Stomach (tissue), 9 donors: Measurements from ENCODE around the gene DYSF. TPM values are rescaled to one million over a fixed set of nuclear protein-coding genes. Genes with fewer than 3 reads are reported as not detected.

Experiments
- DNase-seq, 2 donors: peaks; one replicate each; pipeline versions ENCODE4 v3.0.0 to v3.0.0-alpha.2; 2013 to 2019
- H3K27ac ChIP-seq, 5 donors: fragments of 200-600 bp in 4 of 5; sonication (generic) in 4 of 5; one replicate each; pipeline ENCODE4 v1.5.1; 2013 to 2019; ENCODE audit warnings: mild to moderate bottlenecking in 1 of 5, moderate library complexity in 1 of 5
- H3K27me3 ChIP-seq, 3 donors: fragments of 200-600 bp; sonication (generic); one replicate each; pipeline ENCODE4 v1.5.1; 2017 to 2019; ENCODE audit warnings: mixed run types in 1 of 3
- H3K36me3 ChIP-seq, 4 donors: fragments of 200-600 bp; sonication (generic); 1 replicate in 3 of 4; 2 replicates in 1 of 4; pipeline ENCODE4 v1.5.1; 2016 to 2019
- H3K4me1 ChIP-seq, 4 donors: fragments of 200-600 bp; sonication (generic); one replicate each; pipeline ENCODE4 v1.5.1; 2016 to 2019
- H3K4me3 ChIP-seq, 4 donors: fragments of 200-600 bp; sonication (generic) in 3 of 4; one replicate each; pipeline ENCODE4 v1.5.1; 2016 to 2019; ENCODE audit warnings: mild to moderate bottlenecking in 1 of 4
- H3K9me3 ChIP-seq, 4 donors: fragments of 200-600 bp; sonication (generic); one replicate each; pipeline ENCODE4 v1.5.1; 2016 to 2019
- EP300 ChIP-seq: sonication (generic); formaldehyde crosslinking; IDR thresholded peaks from one replicate; pipeline ENCODE4 v1.6.1; 2017; ENCODE audit warnings: antibody characterized with exemption
- POLR2A ChIP-seq, 4 donors: fragments of 450-650 bp; IDR thresholded peaks; one replicate each; pipeline ENCODE4 v1.6.1; 2016; ENCODE audit warnings: antibody characterized with exemption in 4 of 4, control low read depth in 2 of 4, mild to moderate bottlenecking in 1 of 4, moderate library complexity in 1 of 4
- POLR2AphosphoS5 ChIP-seq, 3 donors: sonication (generic); formaldehyde crosslinking; IDR thresholded peaks; one replicate each; pipeline ENCODE4 v1.6.1; 2016; ENCODE audit warnings: antibody characterized with exemption in 3 of 3
- WGBS, 5 donors: extraction: QIAGEN DNeasy Blood & Tissue Kit in 3 of 5; methylation state at CpG; one replicate each; pipeline versions ENCODE4 v1.1.5 to v1.1.7; 2013 to 2018; 5-methylcytosine and 5-hydroxymethylcytosine counted together
- intact Hi-C: fragments of 100-400 bp; cut with DNase I; formaldehyde crosslinking; loops from one replicate; pipeline ENCODE4 v1.15.1; 2023; ENCODE audit warnings: low total_unique reads
- polyA plus RNA-seq, 3 donors: library from polyadenylated mRNA; stranded (reverse); fragments of 200-250 nt; gene quantifications; one replicate each; pipeline ENCODE4 v1.2.3, GENCODE V29; 2013
- total RNA-seq, 5 donors: library from RNA; depleted of rRNA; stranded (reverse); fragments of >200 nt; gene quantifications; one replicate each; pipeline versions ENCODE4 v1.1.0 to v1.2.3, GENCODE V29; 2014 to 2016
- TF ChIP-seq, protein P1 (sequence below), 7 experiments: fragments of 450-650 bp in 4 of 7; fragments of 200-600 bp in 3 of 7; sonication (generic) in 3 of 7; IDR thresholded peaks; one replicate each; pipeline ENCODE4 v1.5.1; 2016 to 2019; ENCODE audit warnings: antibody characterized with exemption in 7 of 7, control low read depth in 2 of 7, mild to moderate bottlenecking in 1 of 7
- donor health status: healthy with polysubstance abuse.
- donor health status: Bipolar disorder and iron deficiency.
- donor health status: healthy.

Gene DYSF
- total and polyA plus RNA-seq, 8 donors = 2.1 to 13.4 (median 6.1) TPM

DNA sequence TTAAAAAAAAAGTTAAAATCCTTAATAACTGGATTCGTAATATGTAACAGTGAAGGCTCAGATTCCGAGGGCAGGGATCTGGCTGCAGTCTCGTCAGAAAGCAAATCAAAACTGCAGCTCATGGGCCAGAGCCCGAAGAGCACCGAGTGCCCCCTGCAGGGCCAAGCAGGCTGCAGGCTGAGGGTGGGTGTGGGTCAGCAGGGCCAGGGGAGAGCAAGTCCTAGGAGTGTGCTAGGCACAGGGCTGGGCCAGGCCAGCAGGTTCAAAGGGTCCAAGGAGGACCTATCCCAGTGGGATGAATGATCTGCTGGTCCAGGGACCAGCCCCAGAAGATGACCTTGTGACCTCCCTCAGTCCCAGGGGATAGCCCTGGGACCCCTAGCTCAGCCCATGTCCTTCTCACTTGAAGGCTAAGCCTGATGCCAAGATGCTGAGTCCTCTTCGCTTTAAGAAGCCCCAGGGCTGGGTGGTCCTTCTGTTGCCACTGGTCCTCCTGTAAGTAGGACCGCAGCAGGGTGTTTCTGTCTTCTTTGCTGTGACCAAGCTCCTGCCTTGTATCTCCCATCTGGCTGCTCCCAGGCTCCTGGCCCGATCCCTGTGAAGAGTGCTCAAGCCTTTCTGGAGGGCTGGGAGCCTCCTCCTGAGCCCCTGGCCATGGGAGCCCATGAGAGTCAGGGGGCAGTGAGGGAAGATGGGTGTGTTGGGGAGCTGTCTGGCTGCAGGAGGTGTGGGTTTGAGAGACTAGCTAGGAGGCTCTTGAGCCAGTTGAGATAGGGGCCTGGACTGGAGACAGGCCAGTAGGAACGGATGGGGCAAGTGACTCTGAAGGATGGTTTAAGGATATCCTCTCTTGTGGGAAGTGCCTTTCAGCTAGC, 150.7 kb downstream of the DYSF start:
- Histone ChIP-seq H3K27ac (peak overlapping the region in 1 of 5 donors; percentile 4), H3K27me3 (no peaks in the 10 kb centered on the region), H3K36me3 (peaks cover 0 to 11% (median under 1%) of the 10 kb centered on the region in 4 donors), H3K4me1 (peaks cover 0 to 7% (median 0%) of the 10 kb centered on the region in 4 donors), H3K9me3 (no peaks in the 10 kb centered on the region), H3K4me3 (no peak overlapping the region)
- intact Hi-C loops = no loop called here
- TF ChIP-seq EP300 (no peak), POLR2AphosphoS5 (IDR thresholded peaks at IDR 0.05) (no peak), POLR2A (IDR thresholded peaks at IDR 0.05) (no peak)
- TF ChIP-seq, protein P1, sequence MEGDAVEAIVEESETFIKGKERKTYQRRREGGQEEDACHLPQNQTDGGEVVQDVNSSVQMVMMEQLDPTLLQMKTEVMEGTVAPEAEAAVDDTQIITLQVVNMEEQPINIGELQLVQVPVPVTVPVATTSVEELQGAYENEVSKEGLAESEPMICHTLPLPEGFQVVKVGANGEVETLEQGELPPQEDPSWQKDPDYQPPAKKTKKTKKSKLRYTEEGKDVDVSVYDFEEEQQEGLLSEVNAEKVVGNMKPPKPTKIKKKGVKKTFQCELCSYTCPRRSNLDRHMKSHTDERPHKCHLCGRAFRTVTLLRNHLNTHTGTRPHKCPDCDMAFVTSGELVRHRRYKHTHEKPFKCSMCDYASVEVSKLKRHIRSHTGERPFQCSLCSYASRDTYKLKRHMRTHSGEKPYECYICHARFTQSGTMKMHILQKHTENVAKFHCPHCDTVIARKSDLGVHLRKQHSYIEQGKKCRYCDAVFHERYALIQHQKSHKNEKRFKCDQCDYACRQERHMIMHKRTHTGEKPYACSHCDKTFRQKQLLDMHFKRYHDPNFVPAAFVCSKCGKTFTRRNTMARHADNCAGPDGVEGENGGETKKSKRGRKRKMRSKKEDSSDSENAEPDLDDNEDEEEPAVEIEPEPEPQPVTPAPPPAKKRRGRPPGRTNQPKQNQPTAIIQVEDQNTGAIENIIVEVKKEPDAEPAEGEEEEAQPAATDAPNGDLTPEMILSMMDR (IDR thresholded peaks at IDR 0.05) = no peak
- no peak for DNase-seq
- 71 to 80% (median 75%) methylated on average over 7 to 9 of the region's 9 CpGs for WGBS, 5 donors

DNA sequence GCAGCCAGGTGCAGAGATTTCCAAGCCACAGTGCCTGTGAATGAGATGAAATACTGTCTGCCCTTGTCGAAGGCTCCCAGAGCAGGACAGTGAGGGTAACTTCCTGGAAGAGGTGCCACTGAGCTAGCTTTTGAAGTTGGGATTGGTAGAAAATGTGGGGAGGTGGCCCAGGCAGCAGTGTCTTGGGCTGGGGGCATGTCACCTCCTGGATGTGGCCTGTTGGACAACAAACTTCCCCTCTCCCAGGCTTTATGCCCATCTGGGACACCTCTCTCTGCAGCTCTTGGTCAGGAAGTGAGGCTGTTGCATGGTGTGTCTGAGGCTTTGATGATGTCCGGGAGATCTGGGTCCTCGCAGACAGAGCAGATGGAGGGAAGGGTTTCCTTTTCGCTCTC, 151.4 kb downstream of the DYSF start:
- intact Hi-C loops = no loop called here
- no peak overlapping the region for H3K4me3 ChIP-seq
- TF ChIP-seq POLR2A (IDR thresholded peaks at IDR 0.05) (no peak), POLR2AphosphoS5 (IDR thresholded peaks at IDR 0.05) (no peak), EP300 (no peak)
- TF ChIP-seq, protein P1 (IDR thresholded peaks at IDR 0.05) = no peak
- peaks cover 0 to 11% (median 0%) of the 10 kb centered on the region in 4 donors for H3K36me3 ChIP-seq
- no peak for DNase-seq
- WGBS, 5 donors = 53 to 71% (median 67%) methylated on average over 4 of the region's 4 CpGs
- H3K4me1 ChIP-seq = peaks cover 0 to 7% (median 0%) of the 10 kb centered on the region in 4 donors
- no peak overlapping the region for H3K27ac ChIP-seq
- no peaks in the 10 kb centered on the region for H3K9me3 ChIP-seq
- H3K27me3 ChIP-seq = no peaks in the 10 kb centered on the region

DNA sequence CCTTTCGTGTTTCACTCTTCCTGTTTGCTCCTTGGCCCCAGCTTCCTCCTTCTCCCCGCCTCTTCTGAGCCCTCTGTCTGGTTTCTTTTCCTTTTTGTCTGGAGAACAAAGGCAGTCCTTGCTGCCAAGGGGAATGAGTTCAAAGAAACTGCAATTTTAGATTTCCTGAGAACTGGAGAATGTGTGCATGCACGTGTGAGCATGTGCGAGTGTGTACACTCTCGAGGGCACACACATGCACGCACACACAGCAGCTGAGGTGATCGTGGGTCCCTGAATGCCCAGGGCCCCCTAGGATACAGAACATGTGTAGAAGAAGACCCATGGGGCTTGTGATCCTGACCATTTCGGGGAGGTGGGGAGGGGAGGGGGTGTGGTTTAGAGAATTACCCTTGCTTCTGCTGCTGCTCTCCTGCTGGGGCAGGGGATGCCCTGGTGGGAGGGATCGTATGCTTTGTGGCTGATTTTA, 151.8 kb downstream of the DYSF start:
- H3K27ac ChIP-seq = no peak overlapping the region
- TF ChIP-seq POLR2AphosphoS5 (IDR thresholded peaks at IDR 0.05) (no peak), EP300 (no peak), POLR2A (IDR thresholded peaks at IDR 0.05) (no peak)
- TF ChIP-seq, protein P1 (IDR thresholded peaks at IDR 0.05) = no peak

DNA sequence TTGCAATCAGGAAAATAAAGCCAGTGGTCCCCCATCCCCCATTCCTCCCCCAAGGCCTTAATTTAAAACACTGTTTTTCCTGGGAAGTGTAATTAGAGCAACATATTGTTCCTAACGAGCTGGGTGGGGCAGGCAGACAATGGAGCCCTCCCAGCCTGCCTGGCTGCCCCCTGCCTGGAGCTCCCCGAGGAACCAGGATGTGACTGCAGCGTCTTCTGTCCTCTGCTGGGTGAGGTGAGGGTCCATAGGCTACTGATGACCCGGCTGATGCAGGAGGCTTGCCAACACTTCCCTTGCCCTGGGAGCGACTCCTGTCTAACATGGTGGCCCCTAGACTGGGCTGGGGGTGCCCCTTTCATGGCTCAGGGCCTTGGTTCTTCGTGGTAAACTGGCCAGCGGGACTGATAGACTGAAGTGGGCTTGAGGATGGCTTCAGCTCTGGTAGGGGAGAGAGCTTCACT, 152.4 kb downstream of the DYSF start:
- intact Hi-C loops = no loop called here
- Histone ChIP-seq H3K27ac (no peak overlapping the region), H3K4me3 (no peak overlapping the region), H3K36me3 (peaks cover 0 to 8% (median 0%) of the 10 kb centered on the region in 4 donors), H3K9me3 (no peaks in the 10 kb centered on the region), H3K4me1 (peaks cover 0 to 7% (median 0%) of the 10 kb centered on the region in 4 donors), H3K27me3 (no peaks in the 10 kb centered on the region)
- peak in 1 of 2 donors; percentile 5 for DNase-seq
- WGBS, 5 donors = 61 to 78% (median 74%) methylated on average over 5 to 7 of the region's 7 CpGs
- TF ChIP-seq POLR2A (IDR thresholded peaks at IDR 0.05) (no peak), EP300 (no peak), POLR2AphosphoS5 (IDR thresholded peaks at IDR 0.05) (no peak)
- TF ChIP-seq, protein P1 (IDR thresholded peaks at IDR 0.05) = no peak

More for the DNA sequence above, 151.8 kb downstream of the DYSF start:
- no peaks in the 10 kb centered on the region for H3K9me3 ChIP-seq
- intact Hi-C loops = no loop called here
- WGBS, 5 donors = 39 to 51% (median 46%) methylated on average over 9 of the region's 9 CpGs
- peak in 1 of 2 donors; percentile 9 for DNase-seq
- H3K36me3 ChIP-seq = peaks cover 0 to 11% (median 0%) of the 10 kb centered on the region in 4 donors
- H3K27me3 ChIP-seq = no peaks in the 10 kb centered on the region
- peaks cover 0 to 7% (median 0%) of the 10 kb centered on the region in 4 donors for H3K4me1 ChIP-seq
- H3K4me3 ChIP-seq = no peak overlapping the region
